K562 (cell line): ENCODE data around the gene CEACAM20. TPM values are rescaled to one million over a fixed set of nuclear protein-coding genes. Genes with fewer than 3 reads are reported as not detected.

Experiments
- ATAC-seq: fragments of 200-7000 bp; cut with Tn5 transposase; 3 replicates; pipeline ENCODE4 v1.9.1; 2020; ENCODE audit warnings: moderate library complexity
- BruUV-seq: library from RNA; stranded (reverse); fragments of 400-500 nt; replicated peaks from 2 replicates; lab custom pipeline; 2021; lab: Mats Ljungman, UMichigan
- CTCF ChIA-PET: fragments of 300-600 bp; formaldehyde crosslinking; extraction: SDS; loops from one replicate; lab custom pipeline; 2021; ENCODE audit warnings: low intra/inter-chr PET ratio; lab: Yijun Ruan, JAX
- POLR2A ChIA-PET: fragments of 300-600, 350-650 bp; sonication (Branson Sonifier 250); formaldehyde crosslinking; extraction: SDS; loops from one replicate; lab custom pipeline; 2021; ENCODE audit warnings: antibody characterized with exemption, inconsistent platforms; lab: Yijun Ruan, JAX
- DNase-seq, 4 experiments: peaks; one replicate each; pipeline versions ENCODE4 v3.0.0 to v3.0.0-alpha.2; 2011 to 2018; ENCODE audit warnings: low spot score in 3 of 4, mixed read lengths in 3 of 4; ENCODE audit errors: extremely low read depth in 1 of 4
- FAIRE-seq: peaks from 2 replicates; lab custom pipeline; 2011; peaks lifted over from hg19 to GRCh38; lab: Jason Lieb, UNC
- H2AFZ ChIP-seq: 2 replicates; pipeline ENCODE4 v1.6.0; 2011; ENCODE audit warnings: low read depth, low read length, control low read depth, inconsistent platforms
- H3K27ac ChIP-seq: fragments of 200-600 bp; 3 replicates; pipeline ENCODE4 v1.8.0; 2011; ENCODE audit warnings: low read depth, mild to moderate bottlenecking, control low read depth, inconsistent platforms, low read length, moderate library complexity, mixed read lengths; ENCODE audit errors: extremely low read depth
- H3K27me3 ChIP-seq, 2 experiments: fragments of 300-600 bp in 1 of 2; 2 replicates in 1 of 2; 3 replicates in 1 of 2; pipeline versions ENCODE4 v1.6.0 to v1.8.0; 2011; ENCODE audit warnings: inconsistent platforms in 2 of 2, low read length in 2 of 2, mild to moderate bottlenecking in 1 of 2, mixed read lengths in 1 of 2, moderate library complexity in 1 of 2; ENCODE audit not compliant: control insufficient read depth in 2 of 2, insufficient read depth in 2 of 2
- H3K36me3 ChIP-seq: fragments of 300-600 bp; 3 replicates; pipeline ENCODE4 v1.8.0; 2011; ENCODE audit warnings: mild to moderate bottlenecking, low read length, inconsistent platforms; ENCODE audit not compliant: control insufficient read depth, insufficient read depth
- H3K4me1 ChIP-seq, 2 experiments: fragments of 200-600 bp in 1 of 2; replicated peaks in 1 of 2; 2 replicates in 1 of 2; 3 replicates in 1 of 2; pipeline versions ENCODE4 v1.5.1 to v1.8.0; 2011; ENCODE audit warnings: inconsistent platforms in 2 of 2, low read length in 2 of 2, mild to moderate bottlenecking in 1 of 2, mixed read lengths in 1 of 2, moderate library complexity in 1 of 2; ENCODE audit not compliant: control insufficient read depth in 2 of 2, insufficient read depth in 2 of 2
- H3K4me2 ChIP-seq: 2 replicates; pipeline ENCODE4 v1.6.1; 2011; ENCODE audit warnings: low read length, control low read depth, inconsistent platforms, mixed read lengths; ENCODE audit not compliant: insufficient read depth
- H3K4me3 ChIP-seq: fragments of 200-600 bp; sonication (generic), shearing (Covaris generic); 2 replicates; pipeline ENCODE4 v1.5.1; 2016; ENCODE audit warnings: control low read depth, inconsistent platforms
- H3K79me2 ChIP-seq: fragments of 200-600 bp; 3 replicates; pipeline ENCODE4 v1.8.0; 2011; ENCODE audit warnings: low read length, inconsistent platforms; ENCODE audit not compliant: control insufficient read depth, insufficient read depth
- H3K9ac ChIP-seq, 2 experiments: 2 replicates each; pipeline versions ENCODE4 v1.6.0 to v1.6.1; 2011; ENCODE audit warnings: low read depth in 2 of 2, low read length in 2 of 2, control low read depth in 1 of 2, inconsistent platforms in 1 of 2, mild to moderate bottlenecking in 1 of 2, mixed read lengths in 1 of 2; ENCODE audit not compliant: insufficient read depth in 1 of 2
- H3K9me1 ChIP-seq: one replicate; pipeline ENCODE4 v1.6.0; 2011; ENCODE audit warnings: inconsistent platforms, mild to moderate bottlenecking, low read length, moderate library complexity; ENCODE audit not compliant: control insufficient read depth, insufficient read depth
- H3K9me3 ChIP-seq: replicated peaks from 2 replicates; pipeline ENCODE4 v1.5.1; 2011; ENCODE audit warnings: low read depth, low read length, inconsistent platforms; ENCODE audit not compliant: control insufficient read depth, insufficient read depth
- H4K20me1 ChIP-seq: replicated peaks from 2 replicates; pipeline ENCODE4 v1.6.1; 2011; ENCODE audit warnings: low read length, inconsistent platforms, mixed read lengths; ENCODE audit not compliant: control insufficient read depth, insufficient read depth
- C11orf30 ChIP-seq: fragments of 450-650 bp; IDR thresholded peaks from 2 replicates; pipeline ENCODE4 v1.6.1; 2016; ENCODE audit warnings: low read depth, mild to moderate bottlenecking
- EGR1 ChIP-seq: fragments of 450-650 bp; conservative IDR thresholded peaks from 2 replicates; pipeline ENCODE4 v1.6.1; 2017; ENCODE audit warnings: mild to moderate bottlenecking
- FOS ChIP-seq: IDR thresholded peaks from 3 replicates; pipeline ENCODE4 v1.6.1; 2011; ENCODE audit not compliant: insufficient read length; ENCODE audit errors: extremely low read depth
- HDAC1 ChIP-seq, 2 experiments: fragments of 450-650 bp; IDR thresholded peaks; 2 replicates each; pipeline ENCODE4 v1.6.1; 2016 to 2017; ENCODE audit warnings: inconsistent platforms in 1 of 2, mild to moderate bottlenecking in 1 of 2, moderate library complexity in 1 of 2
- HDAC6 ChIP-seq: IDR thresholded peaks from 2 replicates; pipeline ENCODE4 v1.6.1; 2012; ENCODE audit warnings: low read depth, mild to moderate bottlenecking, control low read depth, inconsistent platforms, low read length, moderate library complexity
- HDAC8 ChIP-seq: fragments of 450-650 bp; IDR thresholded peaks from 2 replicates; pipeline ENCODE4 v1.6.1; 2016; ENCODE audit warnings: mild to moderate bottlenecking, missing genetic modification characterization, moderate library complexity, missing compliant biosample characterization
- HNRNPK ChIP-seq: fragments of 200-400 bp; formaldehyde crosslinking; IDR thresholded peaks from one replicate; pipeline ENCODE4 v1.6.1; 2018; ENCODE audit warnings: mild to moderate bottlenecking, low read depth, low read length; ENCODE audit not compliant: poor library complexity, severe bottlenecking
- NFIC ChIP-seq: fragments of 450-650 bp; IDR thresholded peaks from 2 replicates; pipeline ENCODE4 v1.6.1; 2017; ENCODE audit warnings: mild to moderate bottlenecking, inconsistent platforms
- U2AF2 ChIP-seq: fragments of 200-400 bp; formaldehyde crosslinking; optimal IDR thresholded peaks from 2 replicates; pipeline ENCODE3; 2017; ENCODE audit warnings: low read depth, mild to moderate bottlenecking, low read length
- ZNF121 ChIP-seq: sonication (generic); formaldehyde crosslinking; conservative IDR thresholded peaks from 2 replicates; pipeline ENCODE4 v1.8.0; 2022; ENCODE audit warnings: missing genetic modification reagents
- ZNF217 ChIP-seq: sonication (generic); formaldehyde crosslinking; IDR thresholded peaks from 2 replicates; pipeline ENCODE4 v1.8.0; 2022; ENCODE audit warnings: mild to moderate bottlenecking, missing genetic modification reagents
- ZNF232 ChIP-seq: sonication (generic); formaldehyde crosslinking; IDR thresholded peaks from 2 replicates; pipeline ENCODE4 v1.8.0; 2022; ENCODE audit warnings: mild to moderate bottlenecking, missing genetic modification reagents
- ZNF282 ChIP-seq: sonication (generic); formaldehyde crosslinking; IDR thresholded peaks from 2 replicates; pipeline ENCODE4 v1.8.1; 2023; ENCODE audit warnings: missing genetic modification reagents
- ZNF316 ChIP-seq: fragments of 450-650 bp; IDR thresholded peaks from 2 replicates; pipeline ENCODE4 v1.6.1; 2016
- ZNF507 ChIP-seq: conservative IDR thresholded peaks from 2 replicates; pipeline ENCODE4 v1.6.1; 2017; ENCODE audit warnings: missing genetic modification characterization, missing compliant biosample characterization
- ZNF707 ChIP-seq: fragments of 250-450 bp; sonication (Bioruptor Pico); conservative IDR thresholded peaks from 2 replicates; pipeline ENCODE4 v1.8.0; 2022; ENCODE audit warnings: inconsistent platforms, mild to moderate bottlenecking, moderate library complexity
- WGBS: fragments of 100-300 bp; shearing (Covaris generic); methylation state at CpG from one replicate; pipeline ENCODE4 v1.1.6; 2016; ENCODE audit warnings: low coverage, mixed read lengths; ENCODE audit not compliant: insufficient coverage; ENCODE audit errors: missing lambda C conversion rate; 5-methylcytosine and 5-hydroxymethylcytosine counted together
- in situ Hi-C: fragments of 300-500 bp; cut with MboI; formaldehyde crosslinking; loops from 4 replicates; pipeline ENCODE4 v1.15.0; 2018; ENCODE audit warnings: inconsistent platforms, mixed read lengths
- intact Hi-C: fragments of 100-400 bp; cut with micrococcal nuclease; formaldehyde crosslinking; loops from 2 replicates; pipeline ENCODE4 v1.14.2; 2022
- polyA plus RNA-seq, 8 experiments: library from polyadenylated mRNA; depleted of rRNA in 4 of 8; stranded (reverse) in 5 of 8; unstranded in 3 of 8; fragments of >200 nt; fragmentation: Nextera tagmentation in 2 of 8; fragmentation: Illumina TruSeq in 1 of 8; extraction: Ambion mirVana in 2 of 8; extraction: Trizol in 1 of 8; gene quantifications; 2 replicates each; pipeline versions ENCODE4 v1.2.1 to v1.2.3, GENCODE V29; 2011 to 2014; ENCODE audit warnings: inconsistent platforms in 1 of 8, missing spikeins in 1 of 8
- total RNA-seq, 7 experiments: library from RNA; depleted of rRNA in 6 of 7; stranded (reverse); fragments of >200 nt in 6 of 7; fragmentation: Illumina TruSeq in 2 of 7; extraction: Trizol in 2 of 7; gene quantifications; 2 replicates each; pipeline versions ENCODE4 v1.2.1 to v1.2.3, GENCODE V29; 2011 to 2021; ENCODE audit warnings: low replicate concordance in 1 of 7
- TF ChIP-seq, protein P1 (sequence below): fragments of 250-450 bp; sonication (Bioruptor Pico); IDR thresholded peaks from 2 replicates; pipeline ENCODE4 v1.5.0; 2020; ENCODE audit warnings: mild to moderate bottlenecking

The CEACAM20 gene
- total and polyA plus RNA-seq, 9 of the 15 experiments (the other 6 are each of a cell fraction or from before 2014, with no cell fraction given) = not detected

DNA sequence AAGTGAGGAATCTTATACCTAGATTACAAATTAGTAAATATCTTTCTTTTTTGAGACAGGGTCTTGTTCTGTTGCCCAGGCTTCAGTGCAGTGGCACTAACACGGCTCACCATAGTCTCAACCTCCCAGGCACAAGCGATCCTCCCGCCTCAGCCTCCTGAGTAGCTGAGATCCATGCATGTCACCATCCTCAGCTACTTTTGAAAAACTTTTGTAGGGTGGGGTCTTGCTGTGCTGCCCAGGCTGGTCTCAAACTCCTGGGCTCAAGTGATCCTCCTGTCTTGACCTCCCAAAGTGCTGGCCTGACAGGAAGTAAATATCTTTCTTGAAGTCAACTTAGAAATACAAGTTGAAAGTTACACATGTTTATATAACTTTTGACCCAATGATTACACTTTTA, 20.0 kb upstream of the CEACAM20 start:
- WGBS = 37% methylated on average over 3 of the region's 3 CpGs
- Histone ChIP-seq H2AFZ (no peak overlapping the region), H3K4me2 (no peak overlapping the region), H3K9me1 (no peaks in the 10 kb centered on the region), H3K27me3 (no peaks in the 10 kb centered on the region), H3K4me3 (no peak overlapping the region), H3K4me1 (peaks cover 9 to 15% of the 10 kb centered on the region in 2 experiments; a peak in 4 of 5 replicates), H3K36me3 (no peaks in the 10 kb centered on the region), H3K9me3 (no peaks in the 10 kb centered on the region), H3K79me2 (no peaks in the 10 kb centered on the region), H4K20me1 (no peaks in the 10 kb centered on the region), H3K9ac (no peak overlapping the region), H3K27ac (no peak overlapping the region)
- in situ Hi-C loops = no loop called here
- ATAC-seq = no peak
- DNase-seq = no peak
- POLR2A ChIA-PET = interaction anchor here (1.6 kb wide), 1 partner anchor 19 kb away, joined by 5 read pairs; no protein-coding TSS in a partner anchor
- BruUV-seq = no TSS peak
- no peak for FAIRE-seq
- CTCF ChIA-PET = no interaction called here
- intact Hi-C loops = no loop called here
- TF ChIP-seq ZNF121 (CRISPR knock-in tag) (peak; percentile 76), FOS (no peak)

DNA sequence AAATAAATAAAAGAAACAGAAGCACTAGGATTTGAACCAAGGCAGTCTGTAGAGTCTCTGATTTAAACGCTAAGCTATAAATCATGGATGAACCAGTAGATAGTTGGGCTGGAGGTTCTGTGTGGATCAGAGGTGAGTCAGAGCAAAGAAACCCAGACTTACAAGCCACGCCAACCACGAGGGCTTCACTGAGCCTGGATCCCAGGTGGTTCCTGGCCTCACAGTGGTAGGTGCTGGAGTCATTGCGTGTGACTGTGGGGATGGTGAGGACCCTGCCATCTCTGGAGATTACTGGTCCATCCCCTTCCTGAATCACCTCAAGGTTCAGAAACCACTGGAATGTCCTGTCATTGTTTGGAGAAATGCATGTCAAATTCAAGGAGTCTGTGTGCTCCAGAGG, 19.3 kb upstream of the CEACAM20 start:
- ATAC-seq = no peak

More for the DNA sequence above, 19.3 kb upstream of the CEACAM20 start:
- BruUV-seq = no TSS peak
- DNase-seq (no peak), FAIRE-seq (no peak)
- Histone ChIP-seq H3K79me2 (no peaks in the 10 kb centered on the region), H3K36me3 (no peaks in the 10 kb centered on the region), H3K9me1 (no peaks in the 10 kb centered on the region), H3K9me3 (no peaks in the 10 kb centered on the region), H3K27me3 (no peaks in the 10 kb centered on the region), H4K20me1 (no peaks in the 10 kb centered on the region), H2AFZ (peak overlapping the region; percentile 38; the same call in 1 of the 2 replicates), H3K27ac (no peak overlapping the region), H3K4me1 (peaks cover 8 to 12% of the 10 kb centered on the region in 2 experiments; a peak in 4 of 5 replicates), H3K4me2 (no peak overlapping the region), H3K9ac (no peak overlapping the region), H3K4me3 (no peak overlapping the region)
- intact Hi-C loops = no loop called here
- no peak for TF ChIP-seq ZNF707 (CRISPR knock-in tag)
- no peak for TF ChIP-seq HDAC1 (IDR thresholded peaks at IDR 0.05)
- TF ChIP-seq HDAC6 = no peak
- TF ChIP-seq ZNF507 (tag) = no peak
- no peak for TF ChIP-seq ZNF232 (CRISPR knock-in tag)
- TF ChIP-seq, protein P1, sequence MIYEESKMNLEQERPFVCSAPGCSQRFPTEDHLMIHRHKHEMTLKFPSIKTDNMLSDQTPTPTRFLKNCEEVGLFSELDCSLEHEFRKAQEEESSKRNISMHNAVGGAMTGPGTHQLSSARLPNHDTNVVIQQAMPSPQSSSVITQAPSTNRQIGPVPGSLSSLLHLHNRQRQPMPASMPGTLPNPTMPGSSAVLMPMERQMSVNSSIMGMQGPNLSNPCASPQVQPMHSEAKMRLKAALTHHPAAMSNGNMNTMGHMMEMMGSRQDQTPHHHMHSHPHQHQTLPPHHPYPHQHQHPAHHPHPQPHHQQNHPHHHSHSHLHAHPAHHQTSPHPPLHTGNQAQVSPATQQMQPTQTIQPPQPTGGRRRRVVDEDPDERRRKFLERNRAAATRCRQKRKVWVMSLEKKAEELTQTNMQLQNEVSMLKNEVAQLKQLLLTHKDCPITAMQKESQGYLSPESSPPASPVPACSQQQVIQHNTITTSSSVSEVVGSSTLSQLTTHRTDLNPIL (CRISPR knock-in tag) = no peak
- no peak for TF ChIP-seq HDAC8 (tag)
- TF ChIP-seq ZNF217 = no peak
- TF ChIP-seq HNRNPK = no peak
- no peak for TF ChIP-seq C11orf30
- no peak for TF ChIP-seq NFIC
- no peak for TF ChIP-seq U2AF2
- no peak for TF ChIP-seq ZNF316
- TF ChIP-seq ZNF282 (CRISPR knock-in tag) = no peak
- TF ChIP-seq EGR1 = no peak
- WGBS = 19% methylated on average over 4 of the region's 4 CpGs
- ChIA-PET CTCF (no interaction called here), POLR2A (interaction anchor here (0.7 to 1.6 kb wide), 2 partner anchors 19 to 49 kb away, joined by 3 to 5 read pairs; no protein-coding TSS in a partner anchor)
- in situ Hi-C loops = no loop called here
